Stimulated activated CD4-positive, alpha-beta T cell treated with anti-CD3 and anti-CD28 coated beads, Interleukin-12 subunit alpha, Interleukin-12 subunit beta, amount 100 ng/mL, for 48 hours (primary cell): ENCODE results near the gene SGCD.

Experiments
- DNase-seq, 3 donors: peaks; one replicate each; pipeline ENCODE4 v3.0.0-alpha.2; 2020; ENCODE audit warnings: low read depth in 2 of 3, low spot score in 1 of 3

The SGCD gene

GRCh38 chr5:156498226-156498980 is 171.4 kb downstream of the SGCD start:
- no peak for DNase-seq

GRCh38 chr5:156500755-156501154 is 173.8 kb downstream of the SGCD start:
- DNase-seq: no peak

DNA sequence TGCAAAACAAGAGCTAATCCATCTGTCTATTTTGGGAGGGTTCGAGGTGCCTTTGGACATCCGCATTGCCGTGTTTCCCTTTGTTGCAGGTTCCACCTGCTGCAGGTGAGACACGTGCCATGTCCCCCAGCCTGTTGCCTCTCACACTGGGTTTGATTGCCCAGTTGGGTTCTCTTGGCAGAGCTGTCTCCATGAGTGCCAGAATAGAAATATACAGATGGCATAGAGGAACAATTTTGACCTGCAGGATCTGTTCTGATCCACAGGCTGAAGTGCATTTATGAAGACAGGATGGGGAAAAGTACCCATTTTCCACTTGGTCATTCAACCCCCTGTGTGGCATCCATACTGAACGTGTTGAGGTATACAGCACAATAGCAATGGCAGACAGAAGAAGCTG is 178.1 kb downstream of the SGCD start:
- no peak for DNase-seq

- no peak for DNase-seq
Observed at GRCh38 chr5:156513123-156513815, 186.3 kb downstream of the SGCD start.

GRCh38 chr5:156515121-156515520 is 188.2 kb downstream of the SGCD start:
- no peak for DNase-seq

DNA sequence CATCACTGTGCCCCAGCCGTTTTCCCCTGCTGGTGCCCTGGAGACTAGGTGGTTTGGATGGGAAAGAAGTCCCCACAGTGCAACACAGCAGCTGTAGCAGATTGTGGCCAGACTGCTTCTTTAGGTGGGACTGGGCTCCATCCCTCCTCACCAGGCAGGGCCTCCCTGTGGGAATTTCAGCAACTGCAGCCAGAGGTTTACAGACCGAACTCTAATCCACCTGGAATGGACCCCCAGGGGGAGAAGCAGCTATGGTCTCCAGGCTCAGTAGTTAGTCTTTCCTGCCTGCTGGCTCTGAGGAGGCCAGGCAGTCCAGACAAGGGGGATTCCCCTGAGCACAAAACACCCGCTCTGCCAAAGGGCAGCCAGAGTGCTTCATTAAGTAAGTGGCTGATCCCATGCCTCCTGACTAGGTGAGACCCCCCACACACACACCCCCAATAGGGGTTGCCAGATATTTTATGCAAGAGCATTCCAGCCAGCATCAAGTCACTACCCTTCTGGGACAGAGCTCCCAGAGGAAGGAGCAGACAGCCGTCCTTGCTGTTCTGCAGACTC is 188.9 kb downstream of the SGCD start:
- DNase-seq: no peak

DNA sequence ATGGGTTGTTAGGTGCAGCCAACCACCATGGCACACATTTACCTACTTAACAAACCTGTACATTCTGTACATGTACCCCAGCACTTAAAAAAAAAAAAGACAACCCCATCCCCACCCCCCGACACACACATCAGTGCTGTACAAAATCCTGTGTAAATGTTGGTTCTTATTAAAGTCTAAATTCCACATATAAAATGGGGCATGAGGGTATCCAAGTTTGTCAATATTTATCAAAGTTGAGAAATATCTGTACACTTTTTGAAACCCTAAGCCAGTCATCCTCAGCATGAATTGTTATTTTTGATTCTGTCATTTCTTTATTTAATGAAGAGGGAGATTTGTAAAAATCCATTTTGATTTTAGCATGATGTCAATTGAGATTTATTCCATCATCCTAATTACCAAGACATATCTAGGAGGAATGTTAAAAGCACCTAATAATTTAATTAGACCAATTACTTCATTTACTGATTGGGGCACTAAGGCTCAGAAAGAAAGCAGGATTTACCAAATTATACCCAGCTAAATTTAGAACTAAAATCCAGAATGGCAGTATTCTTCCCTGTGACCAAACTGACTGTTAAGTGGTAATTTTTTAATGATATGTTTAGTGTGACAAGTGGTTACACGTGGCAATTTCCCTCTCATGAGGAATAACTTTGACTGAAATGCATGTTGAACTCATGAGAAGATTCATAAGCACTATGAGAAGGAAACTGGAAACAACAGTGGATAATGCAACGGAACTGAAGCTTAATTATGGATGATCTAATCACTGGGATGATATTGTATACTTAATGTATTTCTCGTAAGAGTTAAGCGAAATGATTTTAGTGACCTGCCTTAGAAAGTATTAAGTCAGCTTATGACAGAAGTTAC is 195.9 kb downstream of the SGCD start:
- DNase-seq: no peak

DNA sequence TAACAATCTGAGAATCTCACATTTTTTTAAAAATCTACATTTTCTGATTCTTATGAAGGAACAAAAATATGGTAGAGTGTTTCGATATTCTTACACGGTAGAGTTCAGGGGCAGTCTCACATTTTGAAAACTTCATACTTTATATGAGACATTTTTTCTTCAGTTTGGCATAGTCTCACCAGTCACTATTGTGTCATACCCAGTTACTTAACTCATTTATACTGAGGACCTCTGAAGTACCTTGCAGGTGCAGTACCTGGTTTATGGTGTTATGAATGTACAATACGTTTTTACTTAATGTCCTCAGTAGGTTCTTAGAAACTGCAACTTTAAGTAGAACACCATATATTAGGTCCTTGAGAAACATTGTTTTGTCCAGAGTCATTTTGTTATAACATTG is 196.6 kb downstream of the SGCD start:
- DNase-seq: no peak

DNA sequence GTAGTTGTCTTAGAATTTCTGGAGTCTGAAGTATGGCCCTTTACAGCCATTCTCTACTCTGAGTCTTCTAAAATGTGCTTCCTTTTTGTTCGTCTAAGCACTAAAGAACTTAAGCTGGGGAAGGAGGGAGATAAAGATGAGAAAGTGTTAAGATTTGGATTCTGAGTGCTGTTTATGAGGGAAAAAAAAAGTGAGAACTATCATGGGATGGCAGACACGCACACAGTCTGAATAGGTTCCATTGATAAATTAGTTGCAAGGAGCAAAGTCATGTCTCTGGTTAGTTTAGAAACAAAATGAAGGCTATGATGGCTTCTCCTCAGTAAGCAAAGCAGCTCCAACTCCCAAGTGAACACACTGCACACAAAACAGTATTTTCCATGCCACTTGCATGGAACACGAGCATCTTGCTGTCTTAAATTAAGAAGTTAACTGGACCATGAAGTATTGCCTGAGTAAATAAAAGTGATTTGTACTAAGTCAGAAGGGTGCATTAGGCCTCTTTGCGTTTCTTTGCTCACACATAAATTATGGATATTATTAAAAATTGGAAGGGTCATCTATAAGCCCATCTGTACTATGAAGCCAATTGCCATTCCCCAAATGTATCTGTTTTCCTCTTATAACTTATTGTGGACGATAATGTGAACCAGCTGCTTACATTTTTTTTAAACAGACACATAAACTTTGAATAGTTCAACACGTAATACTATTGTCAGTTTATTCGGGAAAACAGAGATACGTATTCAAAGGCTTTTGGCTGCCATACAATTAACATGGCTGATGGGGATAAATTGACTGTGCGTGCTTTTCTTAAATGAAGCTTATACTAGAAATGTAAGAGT is 199.3 kb downstream of the SGCD start:
- no peak for DNase-seq

- no peak for DNase-seq
Observed at GRCh38 chr5:156527611-156528010, 200.6 kb downstream of the SGCD start.

- DNase-seq: no peak
Observed at GRCh38 chr5:156528673-156529072, 201.7 kb downstream of the SGCD start.

DNA sequence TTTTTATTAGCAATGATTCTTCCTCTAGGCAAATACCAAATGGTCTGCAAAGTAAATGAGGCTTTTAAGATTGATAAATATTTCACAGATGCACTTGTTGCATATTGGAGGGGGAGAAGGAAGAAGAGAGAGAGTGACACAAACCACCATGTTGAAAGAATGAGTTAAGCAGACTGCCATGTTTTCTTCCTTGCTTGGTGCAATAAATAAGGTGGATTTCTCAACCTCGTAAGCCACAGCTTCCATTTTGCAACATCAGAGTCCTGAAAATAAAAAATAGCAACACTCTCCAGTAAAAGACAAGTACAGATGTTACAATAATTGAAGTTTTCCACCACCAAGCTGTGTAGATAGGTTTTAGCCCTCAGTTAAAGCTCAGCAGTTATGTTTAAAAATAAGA is 202.9 kb downstream of the SGCD start:
- DNase-seq: no peak

- no peak for DNase-seq
Observed at GRCh38 chr5:156531199-156531598, 204.2 kb downstream of the SGCD start.

DNA sequence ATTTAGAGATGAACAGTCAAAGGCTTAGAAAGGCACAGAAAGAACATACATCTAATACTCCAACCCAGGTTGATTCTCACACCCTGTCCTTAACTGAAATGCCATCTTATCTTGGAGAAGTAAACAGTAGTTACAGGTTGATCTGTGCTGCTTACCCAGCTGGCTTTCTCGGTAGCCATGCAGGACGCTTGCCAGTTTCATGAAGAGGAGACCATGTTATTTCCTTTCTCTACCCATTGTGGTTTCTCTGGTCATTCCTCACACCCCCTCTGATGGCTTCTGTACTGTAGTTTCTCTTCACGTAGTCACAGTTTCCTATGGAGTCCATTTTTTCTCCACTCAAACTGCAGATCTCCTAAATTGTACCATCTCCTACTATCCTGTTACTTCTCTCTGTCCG is 206.0 kb downstream of the SGCD start:
- no peak for DNase-seq

DNA sequence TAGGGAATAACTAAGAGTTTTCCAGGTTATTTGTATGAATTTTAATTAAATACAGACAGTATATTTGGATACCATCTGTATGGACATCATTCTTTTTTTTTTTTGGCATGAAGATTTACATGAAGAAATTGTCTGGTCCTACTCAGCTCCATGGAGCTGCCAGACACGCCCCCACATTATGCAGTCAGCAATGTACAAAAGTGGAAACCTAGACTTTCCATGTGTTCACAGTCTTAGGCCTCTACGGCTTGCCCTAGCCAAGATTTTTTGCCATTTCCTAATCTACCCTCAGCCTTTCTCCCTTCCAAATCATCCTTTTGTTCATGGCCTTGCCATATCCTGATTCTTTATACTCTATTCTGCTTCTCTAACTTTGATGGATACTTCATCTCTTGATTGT is 207.1 kb downstream of the SGCD start:
- no peak for DNase-seq

DNA sequence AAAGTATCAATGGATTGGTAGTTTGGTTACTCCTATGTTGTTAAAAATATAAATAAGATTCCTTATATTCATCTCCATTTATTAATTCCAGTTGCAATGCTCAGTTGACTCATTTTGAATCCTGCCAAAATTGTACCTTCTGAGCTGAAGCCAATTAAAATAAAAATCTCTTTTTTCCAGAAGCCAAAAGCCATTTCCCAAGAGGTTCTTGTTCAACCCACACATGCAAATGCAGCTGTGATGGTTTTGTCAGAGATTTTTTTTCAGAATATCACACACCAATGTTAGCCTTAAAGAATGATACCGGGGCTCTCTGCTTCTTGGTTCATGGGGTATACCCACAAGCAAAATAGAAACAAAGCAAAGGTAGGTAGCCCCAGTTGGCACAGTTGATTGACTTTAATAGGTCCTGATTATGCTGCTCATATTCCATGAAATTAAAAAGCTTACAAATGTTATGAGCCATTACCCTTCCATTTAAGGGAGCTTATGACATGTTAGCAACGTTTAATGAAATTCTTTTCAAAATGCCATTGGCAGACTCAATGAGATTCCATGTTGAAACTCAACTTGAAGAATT is 208.0 kb downstream of the SGCD start:
- DNase-seq: no peak

GRCh38 chr5:156540491-156540890 is 213.5 kb downstream of the SGCD start:
- no peak for DNase-seq

DNA sequence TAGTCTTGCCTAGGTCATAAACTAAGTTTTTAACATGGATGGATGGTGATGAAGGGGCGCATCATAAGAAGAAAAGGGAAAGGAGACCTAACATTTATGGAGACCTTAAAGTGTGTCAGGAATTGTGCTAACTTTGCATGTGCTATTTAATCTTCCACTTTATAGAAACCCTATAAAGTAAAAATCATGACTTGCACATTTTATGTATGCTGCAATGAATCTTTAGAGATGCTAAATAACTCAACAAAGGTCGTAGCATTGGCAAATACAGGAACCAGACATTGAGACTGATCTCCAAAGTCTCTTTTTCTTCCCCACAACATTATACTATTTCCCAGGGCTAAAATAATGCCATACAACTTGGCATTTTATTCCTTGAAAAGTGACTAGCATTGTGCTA is 214.6 kb downstream of the SGCD start:
- DNase-seq: no peak

DNA sequence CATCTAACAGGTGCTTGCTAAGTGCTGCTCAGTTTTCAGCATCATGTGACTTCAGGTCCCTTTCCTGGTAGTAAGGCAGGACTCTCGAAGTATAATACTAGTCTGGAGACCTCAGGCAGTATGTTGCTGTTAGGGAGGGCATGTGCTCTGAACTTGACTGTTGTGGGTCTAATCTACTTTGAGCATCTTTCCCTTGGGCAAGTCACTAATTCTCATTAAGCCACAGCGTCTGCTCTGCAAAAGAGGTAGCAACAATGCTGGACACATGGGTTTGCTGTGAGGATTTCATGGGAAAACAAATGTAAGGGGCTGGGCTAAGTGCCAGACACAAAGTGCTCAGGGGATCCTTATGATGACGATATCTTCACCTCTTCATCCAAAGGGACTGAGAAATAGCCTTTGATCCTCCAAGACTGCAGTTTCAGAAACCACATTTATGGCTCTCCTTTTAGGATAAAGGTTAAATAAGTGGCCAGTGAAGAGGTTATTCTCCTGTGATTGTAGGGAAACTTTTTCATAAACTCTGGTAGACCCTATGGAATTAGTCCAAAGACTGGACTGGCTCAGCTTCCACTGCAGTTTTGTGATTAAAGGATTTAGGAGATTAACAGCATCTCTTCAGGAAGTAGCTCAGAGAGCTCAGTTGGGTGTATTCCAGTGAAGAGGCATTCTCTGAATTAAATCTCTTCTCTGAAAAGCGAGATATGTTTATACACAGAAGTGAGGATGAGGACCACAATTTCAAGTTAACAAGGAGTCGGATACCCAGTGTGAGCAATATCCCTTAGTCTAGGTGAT is 216.6 kb downstream of the SGCD start:
- DNase-seq: no peak
